ENCODE results near the gene UNC13C.

UNC13C gene

DNA sequence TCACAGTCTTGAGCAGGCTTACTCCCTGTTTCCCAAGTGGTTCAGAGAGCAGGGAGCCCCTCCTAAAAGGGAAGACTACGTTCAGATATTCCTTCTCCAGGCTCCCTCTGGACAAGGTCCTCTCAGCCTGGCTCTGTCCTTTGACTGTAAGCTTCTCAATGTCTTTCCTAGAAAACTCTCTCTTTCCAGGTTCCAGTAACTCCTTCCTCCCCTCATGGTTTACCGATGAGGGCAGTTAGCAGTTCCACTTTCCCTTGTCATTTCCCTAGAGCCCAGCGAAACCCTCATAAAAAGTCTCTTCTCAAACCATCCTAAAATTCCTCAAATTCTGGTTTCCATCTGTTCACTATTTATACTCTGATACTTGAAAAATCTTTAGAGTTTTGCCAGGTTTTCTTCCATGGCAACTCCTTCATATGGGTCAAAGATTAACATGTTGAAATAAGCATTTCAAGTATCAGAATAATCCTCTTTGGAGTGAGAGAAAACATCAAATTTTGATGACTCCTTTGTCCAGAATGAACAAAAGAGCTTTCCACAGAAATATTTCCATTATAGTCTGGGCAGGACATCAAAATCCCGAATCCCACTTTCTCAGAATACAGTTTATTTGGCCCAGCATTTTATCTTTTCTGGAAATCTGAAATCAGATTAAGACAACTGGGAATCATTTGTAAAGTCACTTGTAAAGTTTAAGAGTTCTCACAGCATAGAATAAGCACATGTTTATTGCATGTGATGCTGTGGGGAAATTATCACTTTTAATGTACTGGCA lies 599.4 kb downstream of the UNC13C start:
- Histone ChIP-seq H3K4me1 (ENCODE audit: control insufficient read depth, insufficient read depth, low read length) (no peaks in the 10 kb centered on the region), H3K4me3 (ENCODE audit: low read depth, low read length) (no peak overlapping the region), H3K9me3 (ENCODE audit: control insufficient read depth, insufficient read depth, low read depth, low read length) (no peaks in the 10 kb centered on the region), H3K36me3 (ENCODE audit: control insufficient read depth in 2 of 2, insufficient read depth in 1 of 2, low read length in 2 of 2) (no peaks in the 10 kb centered on the region), H3K27ac (ENCODE audit: extremely low read depth, low read depth, low read length) (no peak overlapping the region)
- TF ChIP-seq ZNF132 (tag by site-specific recombination; IDR thresholded peaks at IDR 0.05; ENCODE audit: borderline replicate concordance), result no peak
- TF ChIP-seq, protein P1, sequence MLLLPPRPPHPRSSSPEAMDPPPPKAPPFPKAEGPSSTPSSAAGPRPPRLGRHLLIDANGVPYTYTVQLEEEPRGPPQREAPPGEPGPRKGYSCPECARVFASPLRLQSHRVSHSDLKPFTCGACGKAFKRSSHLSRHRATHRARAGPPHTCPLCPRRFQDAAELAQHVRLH (tag by site-specific recombination; IDR thresholded peaks at IDR 0.05), result no peak
- no peak for TF ChIP-seq ZNF26 (tag by site-specific recombination; IDR thresholded peaks at IDR 0.05)
- no peak for TF ChIP-seq ZNF239 (tag by site-specific recombination; IDR thresholded peaks at IDR 0.05)
- TF ChIP-seq ZNF211 (tag by site-specific recombination; IDR thresholded peaks at IDR 0.05; ENCODE audit: low read depth), result no peak
- TF ChIP-seq ZNF138 (tag by site-specific recombination; IDR thresholded peaks at IDR 0.05; ENCODE audit: borderline replicate concordance), result no peak
- TF ChIP-seq ZSCAN18 (tag by site-specific recombination; IDR thresholded peaks at IDR 0.05), result no peak
- no peak for TF ChIP-seq ZNF830 (tag by site-specific recombination; IDR thresholded peaks at IDR 0.05; ENCODE audit: low read depth)
- no peak for TF ChIP-seq SP7 (tag by site-specific recombination; IDR thresholded peaks at IDR 0.05)
- no peak for TF ChIP-seq GFI1B (tag by site-specific recombination; IDR thresholded peaks at IDR 0.05)
- TF ChIP-seq ZNF16 (tag by site-specific recombination; IDR thresholded peaks at IDR 0.05; ENCODE audit: low read depth), result no peak
- TF ChIP-seq, protein P2, sequence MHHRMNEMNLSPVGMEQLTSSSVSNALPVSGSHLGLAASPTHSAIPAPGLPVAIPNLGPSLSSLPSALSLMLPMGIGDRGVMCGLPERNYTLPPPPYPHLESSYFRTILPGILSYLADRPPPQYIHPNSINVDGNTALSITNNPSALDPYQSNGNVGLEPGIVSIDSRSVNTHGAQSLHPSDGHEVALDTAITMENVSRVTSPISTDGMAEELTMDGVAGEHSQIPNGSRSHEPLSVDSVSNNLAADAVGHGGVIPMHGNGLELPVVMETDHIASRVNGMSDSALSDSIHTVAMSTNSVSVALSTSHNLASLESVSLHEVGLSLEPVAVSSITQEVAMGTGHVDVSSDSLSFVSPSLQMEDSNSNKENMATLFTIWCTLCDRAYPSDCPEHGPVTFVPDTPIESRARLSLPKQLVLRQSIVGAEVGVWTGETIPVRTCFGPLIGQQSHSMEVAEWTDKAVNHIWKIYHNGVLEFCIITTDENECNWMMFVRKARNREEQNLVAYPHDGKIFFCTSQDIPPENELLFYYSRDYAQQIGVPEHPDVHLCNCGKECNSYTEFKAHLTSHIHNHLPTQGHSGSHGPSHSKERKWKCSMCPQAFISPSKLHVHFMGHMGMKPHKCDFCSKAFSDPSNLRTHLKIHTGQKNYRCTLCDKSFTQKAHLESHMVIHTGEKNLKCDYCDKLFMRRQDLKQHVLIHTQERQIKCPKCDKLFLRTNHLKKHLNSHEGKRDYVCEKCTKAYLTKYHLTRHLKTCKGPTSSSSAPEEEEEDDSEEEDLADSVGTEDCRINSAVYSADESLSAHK (tag by site-specific recombination; IDR thresholded peaks at IDR 0.05), result no peak
- TF ChIP-seq KLF8 (tag by site-specific recombination; IDR thresholded peaks at IDR 0.05), result no peak
- no peak for TF ChIP-seq ZNF324 (tag by site-specific recombination; IDR thresholded peaks at IDR 0.05)
- TF ChIP-seq ZNF280D (tag by site-specific recombination; IDR thresholded peaks at IDR 0.05), result no peak
- no peak for TF ChIP-seq MYNN (tag by site-specific recombination; IDR thresholded peaks at IDR 0.05; ENCODE audit: borderline replicate concordance)
- no peak for TF ChIP-seq ZBTB20 (tag by site-specific recombination; IDR thresholded peaks at IDR 0.05)
- TF ChIP-seq ZNF843 (tag by site-specific recombination; IDR thresholded peaks at IDR 0.05), result no peak
- TF ChIP-seq, protein P3, sequence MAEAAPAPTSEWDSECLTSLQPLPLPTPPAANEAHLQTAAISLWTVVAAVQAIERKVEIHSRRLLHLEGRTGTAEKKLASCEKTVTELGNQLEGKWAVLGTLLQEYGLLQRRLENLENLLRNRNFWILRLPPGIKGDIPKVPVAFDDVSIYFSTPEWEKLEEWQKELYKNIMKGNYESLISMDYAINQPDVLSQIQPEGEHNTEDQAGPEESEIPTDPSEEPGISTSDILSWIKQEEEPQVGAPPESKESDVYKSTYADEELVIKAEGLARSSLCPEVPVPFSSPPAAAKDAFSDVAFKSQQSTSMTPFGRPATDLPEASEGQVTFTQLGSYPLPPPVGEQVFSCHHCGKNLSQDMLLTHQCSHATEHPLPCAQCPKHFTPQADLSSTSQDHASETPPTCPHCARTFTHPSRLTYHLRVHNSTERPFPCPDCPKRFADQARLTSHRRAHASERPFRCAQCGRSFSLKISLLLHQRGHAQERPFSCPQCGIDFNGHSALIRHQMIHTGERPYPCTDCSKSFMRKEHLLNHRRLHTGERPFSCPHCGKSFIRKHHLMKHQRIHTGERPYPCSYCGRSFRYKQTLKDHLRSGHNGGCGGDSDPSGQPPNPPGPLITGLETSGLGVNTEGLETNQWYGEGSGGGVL (tag by site-specific recombination; IDR thresholded peaks at IDR 0.05), result no peak
- no peak for TF ChIP-seq ZNF140 (tag by site-specific recombination; IDR thresholded peaks at IDR 0.05)
- POLR2A ChIA-PET, result no interaction called here
- CTCF ChIA-PET, result interaction anchor here (0.5 kb wide), 1 partner anchor 227 kb away, joined by 5 read pairs; no protein-coding TSS in a partner anchor

Data from HEK293 (cell line).